SK-N-SH treated with all-trans-retinoic acid at 6 μM for 48 hours (cell line): ENCODE results near the gene PKIG.

Experiments used
- ARNTL ChIP-seq: fragments of 450-650 bp; formaldehyde crosslinking; IDR thresholded peaks from 2 replicates; pipeline ENCODE4 v1.5.0; 2020; ENCODE audit warnings: low read depth, mild to moderate bottlenecking, moderate library complexity, borderline replicate concordance
- BACH2 ChIP-seq: fragments of 250-450 bp; sonication (Bioruptor Pico); IDR thresholded peaks from 2 replicates; pipeline ENCODE4 v1.9.0; 2021; ENCODE audit warnings: mild to moderate bottlenecking, borderline replicate concordance
- CSDC2 ChIP-seq: fragments of 250-450 bp; sonication (Bioruptor Pico); IDR thresholded peaks from 2 replicates; pipeline ENCODE4 v1.5.0; 2020; ENCODE audit warnings: mild to moderate bottlenecking, moderate library complexity
- CSRNP3 ChIP-seq: fragments of 250-450 bp; sonication (Bioruptor Pico); IDR thresholded peaks from 2 replicates; pipeline ENCODE4 v1.5.1; 2021; ENCODE audit warnings: mild to moderate bottlenecking, moderate library complexity
- ISL1 ChIP-seq: fragments of 250-450 bp; sonication (Bioruptor Pico); IDR thresholded peaks from 2 replicates; pipeline ENCODE4 v2.1.2; 2022; ENCODE audit warnings: mild to moderate bottlenecking, moderate library complexity
- PATZ1 ChIP-seq: fragments of 250-450 bp; sonication (Bioruptor Pico); IDR thresholded peaks from 2 replicates; pipeline ENCODE4 v1.8.0; 2020; ENCODE audit warnings: mild to moderate bottlenecking, moderate library complexity, borderline replicate concordance
- PPARA ChIP-seq: fragments of 250-450 bp; sonication (Bioruptor Pico); IDR thresholded peaks from 2 replicates; pipeline ENCODE4 v1.5.0; 2020; ENCODE audit warnings: mild to moderate bottlenecking, borderline replicate concordance
- RARB ChIP-seq: fragments of 250-450 bp; sonication (Bioruptor Pico); IDR thresholded peaks from 2 replicates; pipeline ENCODE4 v1.8.0; 2021; ENCODE audit warnings: mild to moderate bottlenecking, moderate library complexity
- TSHZ2 ChIP-seq: fragments of 250-450 bp; sonication (Bioruptor Pico); IDR thresholded peaks from 2 replicates; pipeline ENCODE4 v1.5.0; 2020; ENCODE audit warnings: mild to moderate bottlenecking, moderate library complexity
- ZFP3 ChIP-seq: fragments of 250-450 bp; sonication (Bioruptor Pico); IDR thresholded peaks from 2 replicates; pipeline ENCODE4 v1.5.0; 2020; ENCODE audit warnings: mild to moderate bottlenecking, moderate library complexity
- ZFP30 ChIP-seq: fragments of 450-650 bp; formaldehyde crosslinking; IDR thresholded peaks from 2 replicates; pipeline ENCODE4 v1.5.0; 2022; ENCODE audit warnings: mild to moderate bottlenecking, moderate library complexity
- ZNF565 ChIP-seq: fragments of 450-650 bp; formaldehyde crosslinking; conservative IDR thresholded peaks from 2 replicates; pipeline ENCODE4 v1.5.0; 2020; ENCODE audit warnings: low read depth, mild to moderate bottlenecking, moderate library complexity
- ZNF70 ChIP-seq: fragments of 450-650 bp; formaldehyde crosslinking; IDR thresholded peaks from 2 replicates; pipeline ENCODE4 v1.5.0; 2020; ENCODE audit warnings: mild to moderate bottlenecking, moderate library complexity

GRCh38 chr20:44601236-44601671 lies 18.9 kb downstream of the PKIG start:
- TF ChIP-seq ARNTL (CRISPR knock-in tag) = no peak
- TF ChIP-seq RARB (CRISPR knock-in tag) = no peak
- TF ChIP-seq ZFP3 (CRISPR knock-in tag) = no peak
- TF ChIP-seq ZFP30 (CRISPR knock-in tag) = no peak
- TF ChIP-seq PPARA (CRISPR knock-in tag) = no peak
- TF ChIP-seq PATZ1 = no peak
- TF ChIP-seq ZNF70 (CRISPR knock-in tag) = no peak
- no peak for TF ChIP-seq ISL1
- TF ChIP-seq BACH2 (CRISPR knock-in tag) = no peak
- no peak for TF ChIP-seq TSHZ2 (CRISPR knock-in tag)
- TF ChIP-seq ZNF565 (CRISPR knock-in tag) = no peak
- no peak for TF ChIP-seq CSDC2 (CRISPR knock-in tag)
- no peak for TF ChIP-seq CSRNP3 (CRISPR knock-in tag)
